Endothelial cell (in vitro differentiated cells): ENCODE results near the gene OR10A3. TPM values are rescaled to one million over a fixed set of nuclear protein-coding genes. Genes with fewer than 3 reads are reported as not detected.

Source experiments
- DNase-seq: peaks from one replicate; pipeline ENCODE4 v3.0.0; 2021; ENCODE audit warnings: low spot score
- H3K27ac Mint-ChIP-seq: one replicate; pipeline ENCODE4 v1.8.0; 2021; ENCODE audit warnings: mixed read lengths, inconsistent platforms; ENCODE audit not compliant: unreplicated experiment
- H3K27me3 Mint-ChIP-seq: one replicate; pipeline ENCODE4 v1.8.0; 2021; ENCODE audit warnings: mild to moderate bottlenecking, moderate library complexity, mixed read lengths, inconsistent platforms; ENCODE audit not compliant: unreplicated experiment
- H3K36me3 Mint-ChIP-seq: one replicate; pipeline ENCODE4 v1.8.0; 2021; ENCODE audit warnings: mild to moderate bottlenecking, low read depth, mixed read lengths, inconsistent platforms; ENCODE audit not compliant: unreplicated experiment
- H3K4me1 Mint-ChIP-seq: one replicate; pipeline ENCODE4 v1.8.0; 2021; ENCODE audit warnings: mild to moderate bottlenecking, mixed read lengths, inconsistent platforms; ENCODE audit not compliant: unreplicated experiment
- H3K4me3 Mint-ChIP-seq: one replicate; pipeline ENCODE4 v1.8.0; 2021; ENCODE audit warnings: mild to moderate bottlenecking, mixed read lengths, inconsistent platforms; ENCODE audit not compliant: unreplicated experiment
- H3K9me3 Mint-ChIP-seq: one replicate; pipeline ENCODE4 v1.8.0; 2021; ENCODE audit warnings: mixed read lengths, inconsistent platforms; ENCODE audit not compliant: unreplicated experiment
- CTCF ChIP-seq: fragments of 200-600 bp; sonication (generic); IDR thresholded peaks from one replicate; pipeline ENCODE4 v1.5.0; 2021; ENCODE audit warnings: antibody characterized with exemption; ENCODE audit not compliant: unreplicated experiment
- total RNA-seq: library from RNA; stranded (reverse); fragmentation: NEBNext Ultra II Directional; extraction: Animal tissue kit (Norgen Biotek cat#: 25700); gene quantifications from one replicate; pipeline ENCODE4 v1.2.1, GENCODE V29; 2021; ENCODE audit not compliant: unreplicated experiment

OR10A3 gene
- total RNA-seq, 1 donor from 2014 or later: not detected

DNA sequence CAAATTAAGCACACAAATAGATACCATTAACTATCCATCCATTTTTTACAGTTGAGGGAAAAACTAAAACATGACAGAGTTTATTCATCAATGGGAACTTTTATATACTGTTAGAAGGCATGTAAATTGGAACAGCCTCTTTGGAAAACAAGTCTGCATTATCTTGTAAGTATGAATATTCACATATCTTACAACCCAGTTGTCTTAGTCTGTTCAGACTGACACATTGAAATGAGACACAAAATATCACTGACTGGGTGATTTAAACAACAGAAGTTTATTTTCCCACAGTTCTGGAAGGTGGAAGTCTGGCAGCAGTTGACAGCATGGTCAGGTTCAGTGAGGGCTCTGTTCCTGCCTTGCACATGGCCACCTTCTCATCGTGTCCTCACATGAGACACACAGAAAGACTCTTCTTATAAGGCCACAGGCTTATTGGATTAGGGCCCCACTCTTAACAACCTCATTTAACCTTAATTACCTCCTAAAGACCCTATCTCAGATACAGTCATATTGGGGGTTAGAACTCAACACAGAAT lies 40.2 kb upstream of the OR10A3 start:
- H3K27me3 Mint-ChIP-seq: peaks cover 5% of the 10 kb centered on the region
- H3K36me3 Mint-ChIP-seq: no peaks in the 10 kb centered on the region
- TF ChIP-seq CTCF: no peak
- no peak for DNase-seq
- H3K4me3 Mint-ChIP-seq: no peak overlapping the region
- H3K4me1 Mint-ChIP-seq: peaks cover 12% of the 10 kb centered on the region
- no peak overlapping the region for H3K27ac Mint-ChIP-seq
- no peaks in the 10 kb centered on the region for H3K9me3 Mint-ChIP-seq

DNA sequence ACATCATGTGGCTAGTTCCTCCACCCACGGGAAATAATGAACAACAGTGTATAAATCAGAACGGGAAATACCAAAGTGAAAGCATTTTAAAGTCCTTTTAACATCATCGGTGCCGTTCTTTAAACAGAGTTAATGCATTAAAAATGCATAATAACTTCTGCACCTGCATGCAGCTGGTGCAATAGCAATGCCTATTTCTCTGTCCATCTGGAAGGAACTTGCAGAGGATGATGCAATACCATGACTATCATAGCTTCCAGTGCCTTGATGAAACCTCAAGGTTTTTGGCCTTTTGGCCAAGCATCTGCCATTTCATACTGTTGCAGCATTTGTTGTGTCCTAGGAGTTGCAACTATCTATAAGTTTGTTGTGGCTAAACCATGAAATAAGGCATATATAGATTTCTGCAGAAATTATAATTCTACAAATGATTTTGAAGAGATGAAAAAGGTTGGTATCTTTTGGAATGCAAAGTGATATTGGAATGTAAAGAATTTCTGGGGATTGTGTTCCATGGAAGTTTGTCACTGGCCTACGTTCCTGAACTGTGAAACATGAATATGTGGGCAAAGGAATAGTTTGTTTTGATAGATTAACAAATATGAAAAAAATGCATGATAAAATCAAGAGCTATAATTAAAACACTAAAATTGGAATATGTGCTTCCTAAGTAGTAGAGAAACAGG lies 35.9 kb upstream of the OR10A3 start:
- H3K27me3 Mint-ChIP-seq: peaks cover 2% of the 10 kb centered on the region
- no peak overlapping the region for H3K4me3 Mint-ChIP-seq
- no peaks in the 10 kb centered on the region for H3K9me3 Mint-ChIP-seq
- no peaks in the 10 kb centered on the region for H3K4me1 Mint-ChIP-seq
- no peak for TF ChIP-seq CTCF
- H3K27ac Mint-ChIP-seq: no peak overlapping the region
- H3K36me3 Mint-ChIP-seq: no peaks in the 10 kb centered on the region
- no peak for DNase-seq

GRCh38 chr11:7974668-7975067 lies 33.2 kb upstream of the OR10A3 start:
- Mint-ChIP-seq H3K36me3 (no peaks in the 10 kb centered on the region), H3K4me1 (no peaks in the 10 kb centered on the region), H3K27ac (no peak overlapping the region), H3K27me3 (peaks cover 4% of the 10 kb centered on the region), H3K9me3 (no peaks in the 10 kb centered on the region), H3K4me3 (no peak overlapping the region)
- no peak for DNase-seq
- TF ChIP-seq CTCF: no peak

GRCh38 chr11:7973011-7973410 lies 31.5 kb upstream of the OR10A3 start:
- no peaks in the 10 kb centered on the region for H3K36me3 Mint-ChIP-seq
- peaks cover 2% of the 10 kb centered on the region for H3K27me3 Mint-ChIP-seq
- no peak for DNase-seq
- no peak for TF ChIP-seq CTCF
- H3K4me3 Mint-ChIP-seq: no peak overlapping the region
- no peaks in the 10 kb centered on the region for H3K9me3 Mint-ChIP-seq
- H3K27ac Mint-ChIP-seq: no peak overlapping the region
- H3K4me1 Mint-ChIP-seq: no peaks in the 10 kb centered on the region

GRCh38 chr11:7971846-7972245 lies 30.3 kb upstream of the OR10A3 start:
- Mint-ChIP-seq H3K36me3 (no peaks in the 10 kb centered on the region), H3K27ac (no peak overlapping the region), H3K9me3 (no peaks in the 10 kb centered on the region), H3K4me1 (no peaks in the 10 kb centered on the region), H3K4me3 (no peak overlapping the region), H3K27me3 (peaks cover 2% of the 10 kb centered on the region)
- DNase-seq: no peak
- no peak for TF ChIP-seq CTCF
